ENCODE results near the gene LAMC2. TPM values are rescaled to one million over a fixed set of nuclear protein-coding genes. Genes with fewer than 3 reads are reported as not detected.
"Not testable (repeated sequence)": the region's sequence is repeated elsewhere in the genome, so short reads cannot be mapped to it uniquely, and the experiment has no call there.

The LAMC2 gene
- not detected for polyA plus RNA-seq (2012; ENCODE audit: insufficient read depth, insufficient read length)

DNA sequence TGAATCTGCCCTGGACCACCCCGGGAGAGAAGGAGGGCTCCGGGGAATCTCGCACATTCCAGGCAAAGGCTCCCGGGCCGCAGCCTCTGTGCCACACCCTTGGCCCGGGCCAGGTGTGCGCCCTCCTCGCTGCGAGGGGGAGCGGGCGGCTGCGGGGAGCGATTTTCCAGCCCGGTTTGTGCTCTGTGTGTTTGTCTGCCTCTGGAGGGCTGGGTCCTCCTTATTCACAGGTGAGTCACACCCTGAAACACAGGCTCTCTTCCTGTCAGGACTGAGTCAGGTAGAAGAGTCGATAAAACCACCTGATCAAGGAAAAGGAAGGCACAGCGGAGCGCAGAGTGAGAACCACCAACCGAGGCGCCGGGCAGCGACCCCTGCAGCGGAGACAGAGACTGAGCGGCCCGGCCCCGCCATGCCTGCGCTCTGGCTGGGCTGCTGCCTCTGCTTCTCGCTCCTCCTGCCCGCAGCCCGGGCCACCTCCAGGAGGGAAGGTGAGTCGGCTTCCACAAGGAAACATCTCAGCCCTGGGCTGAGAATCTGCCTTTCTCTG, at the start of gene LAMC2:
Gene LAMC2 (plus strand): TSS at position 324 of the 550 bp plus-strand sequence. CDS start 89 bp downstream, at position 413.
- DNase-seq (ENCODE audit: low read depth, low spot score), result no peak
- H3K4me3 ChIP-seq (ENCODE audit: low read length), result no peak within 1 kb of the TSS

- H3K4me3 ChIP-seq (ENCODE audit: low read length), result no peak overlapping the region
- DNase-seq (ENCODE audit: low read depth, low spot score), result no peak
Observed at GRCh38 chr1:183137782-183138181, 48.3 kb upstream of the LAMC2 start.

DNA sequence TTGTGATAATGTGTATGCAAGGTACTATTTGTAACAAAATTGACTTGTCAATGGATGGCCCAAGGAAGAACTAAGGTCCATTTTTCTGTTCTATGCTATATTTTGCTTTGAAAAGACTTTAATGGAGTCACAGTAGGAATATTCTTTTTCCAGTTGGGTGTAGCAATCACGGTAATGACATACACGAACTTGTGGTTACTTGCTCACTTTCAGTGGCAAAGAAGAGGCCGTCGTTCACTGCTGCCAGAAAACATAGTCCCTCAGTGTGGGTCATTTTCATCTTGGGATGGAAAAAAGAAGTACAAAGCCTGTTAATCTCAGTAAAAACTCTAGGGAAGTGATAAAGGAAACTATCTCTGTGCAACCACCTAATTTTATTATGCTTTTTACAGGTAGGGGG, 47.8 kb upstream of the LAMC2 start:
- no peak overlapping the region for H3K4me3 ChIP-seq (ENCODE audit: low read length)
- no peak for DNase-seq (ENCODE audit: low read depth, low spot score)

GRCh38 chr1:183139281-183139942, 46.7 kb upstream of the LAMC2 start:
- no peak overlapping the region for H3K4me3 ChIP-seq (ENCODE audit: low read length)
- DNase-seq (ENCODE audit: low read depth, low spot score), result no peak

DNA sequence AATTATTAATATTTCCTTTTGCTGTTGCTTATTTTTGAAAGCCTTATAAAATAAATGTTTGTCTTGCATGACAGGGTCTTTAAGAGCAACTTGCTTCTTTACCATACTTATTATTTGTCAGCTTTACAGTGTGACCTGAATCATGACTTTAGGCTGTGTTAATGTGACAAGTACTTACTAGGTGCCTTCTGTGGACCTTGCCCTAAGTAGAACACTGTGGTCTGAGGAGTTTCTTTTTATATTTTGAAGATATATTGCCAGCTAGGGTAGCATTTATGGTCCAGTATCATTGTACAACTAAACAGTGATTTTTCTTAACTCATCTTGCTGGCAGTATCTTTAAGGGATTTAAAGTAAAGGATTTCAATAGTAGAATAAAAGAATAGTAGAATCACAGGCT, 45.4 kb upstream of the LAMC2 start:
- DNase-seq (ENCODE audit: low read depth, low spot score), result no peak

DNA sequence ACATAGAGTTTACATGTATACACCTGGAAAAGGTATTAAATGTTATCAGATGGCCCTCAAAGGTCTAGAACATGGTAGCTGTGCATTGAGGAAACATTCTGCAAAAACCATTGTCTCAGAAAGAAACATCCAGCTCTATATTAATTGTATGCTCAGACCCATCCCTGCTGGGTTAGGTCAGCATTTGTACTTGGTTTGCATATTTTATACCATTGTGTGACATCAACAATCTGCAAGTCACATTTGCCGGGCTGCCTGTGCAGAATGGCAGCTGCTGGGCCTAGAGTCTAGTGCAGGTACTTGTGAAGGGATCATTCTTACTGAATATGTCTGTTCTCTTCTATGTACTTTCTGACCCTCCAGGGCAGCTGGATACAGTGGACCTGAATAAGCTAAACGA, 43.9 kb upstream of the LAMC2 start:
- no peak for DNase-seq (ENCODE audit: low read depth, low spot score)
- no peak overlapping the region for H3K4me3 ChIP-seq (ENCODE audit: low read length)

More for the DNA sequence above, 45.4 kb upstream of the LAMC2 start:
- no peak overlapping the region for H3K4me3 ChIP-seq (ENCODE audit: low read length)

DNA sequence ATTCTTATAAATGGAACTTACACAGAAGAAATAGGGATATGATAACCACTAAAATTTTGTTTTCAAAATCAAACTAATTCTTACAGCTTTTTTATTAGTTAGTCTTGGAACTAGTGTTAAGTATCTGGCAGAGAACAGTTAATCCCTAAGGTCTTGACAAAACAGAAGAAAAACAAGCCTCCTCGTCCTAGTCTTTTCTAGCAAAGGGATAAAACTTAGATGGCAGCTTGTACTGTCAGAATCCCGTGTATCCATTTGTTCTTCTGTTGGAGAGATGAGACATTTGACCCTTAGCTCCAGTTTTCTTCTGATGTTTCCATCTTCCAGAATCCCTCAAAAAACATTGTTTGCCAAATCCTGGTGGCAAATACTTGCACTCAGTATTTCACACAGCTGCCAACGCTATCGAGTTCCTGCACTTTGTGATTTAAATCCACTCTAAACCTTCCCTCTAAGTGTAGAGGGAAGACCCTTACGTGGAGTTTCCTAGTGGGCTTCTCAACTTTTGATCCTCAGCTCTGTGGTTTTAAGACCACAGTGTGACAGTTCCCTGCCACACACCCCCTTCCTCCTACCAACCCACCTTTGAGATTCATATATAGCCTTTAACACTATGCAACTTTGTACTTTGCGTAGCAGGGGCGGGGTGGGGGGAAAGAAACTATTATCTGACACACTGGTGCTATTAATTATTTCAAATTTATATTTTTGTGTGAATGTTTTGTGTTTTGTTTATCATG, 42.3 kb upstream of the LAMC2 start:
- no peak overlapping the region for H3K4me3 ChIP-seq (ENCODE audit: low read length)
- peak; percentile 75 for DNase-seq (ENCODE audit: low read depth, low spot score)

DNA sequence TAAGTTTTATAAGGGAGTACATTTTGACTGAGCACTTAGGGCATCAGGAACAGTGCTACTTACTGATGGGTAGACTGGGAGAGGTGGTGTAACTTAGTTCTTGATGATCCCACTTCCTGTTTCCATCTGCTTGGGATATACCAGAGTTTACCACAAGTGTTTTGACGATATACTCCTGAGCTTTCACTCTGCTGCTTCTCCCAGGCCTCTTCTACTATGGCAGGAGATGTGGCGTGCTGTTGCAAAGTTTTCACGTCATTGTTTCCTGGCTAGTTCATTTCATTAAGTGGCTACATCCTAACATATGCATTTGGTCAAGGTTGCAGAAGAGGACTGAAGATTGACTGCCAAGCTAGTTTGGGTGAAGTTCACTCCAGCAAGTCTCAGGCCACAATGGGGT, 41.3 kb upstream of the LAMC2 start:
- no peak overlapping the region for H3K4me3 ChIP-seq (ENCODE audit: low read length)
- peak; percentile 46 for DNase-seq (ENCODE audit: low read depth, low spot score)

DNA sequence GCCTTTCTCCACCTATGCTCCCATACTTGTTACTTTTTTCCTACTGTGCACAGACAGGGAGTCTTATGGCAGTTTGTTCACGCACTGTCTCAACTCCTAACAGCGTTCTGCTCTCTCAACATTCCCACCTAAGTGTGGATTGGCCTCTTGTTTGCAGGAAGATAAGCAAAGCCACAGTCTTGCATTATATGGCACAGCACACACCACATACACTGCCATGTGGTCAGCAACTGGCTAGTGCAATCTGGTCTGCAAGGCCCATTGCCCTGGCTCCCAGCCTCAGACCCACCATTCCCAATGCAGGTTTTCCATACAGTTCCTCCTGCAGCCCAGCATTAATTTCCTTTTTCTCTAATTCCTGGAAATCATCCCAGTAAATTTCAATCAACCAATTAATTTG, 38.3 kb upstream of the LAMC2 start:
- no peak for DNase-seq (ENCODE audit: low read depth, low spot score)
- H3K4me3 ChIP-seq (ENCODE audit: low read length), result no peak overlapping the region

GRCh38 chr1:183148599-183148998, 37.5 kb upstream of the LAMC2 start:
- H3K4me3 ChIP-seq (ENCODE audit: low read length), result no peak overlapping the region
- DNase-seq (ENCODE audit: low read depth, low spot score), result no peak

DNA sequence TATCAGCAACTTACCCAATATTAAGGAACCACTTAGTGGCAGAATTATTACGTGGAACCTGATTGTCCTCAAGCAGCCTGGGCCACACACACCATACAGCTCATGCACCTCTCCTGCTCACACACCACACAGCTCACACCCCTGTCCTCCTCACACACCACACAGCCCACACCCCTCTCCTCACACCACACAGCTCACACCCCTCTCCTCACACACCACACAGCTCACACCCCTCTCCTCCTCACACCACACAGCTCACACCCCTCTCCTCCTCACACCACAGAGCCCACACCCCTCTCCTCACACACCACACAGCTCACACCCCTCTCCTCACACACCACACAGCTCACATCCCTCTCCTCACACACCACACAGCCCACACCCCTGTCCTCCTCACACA, 36.8 kb upstream of the LAMC2 start:
- DNase-seq (ENCODE audit: low read depth, low spot score), result no peak
- no peak overlapping the region for H3K4me3 ChIP-seq (ENCODE audit: low read length)

DNA sequence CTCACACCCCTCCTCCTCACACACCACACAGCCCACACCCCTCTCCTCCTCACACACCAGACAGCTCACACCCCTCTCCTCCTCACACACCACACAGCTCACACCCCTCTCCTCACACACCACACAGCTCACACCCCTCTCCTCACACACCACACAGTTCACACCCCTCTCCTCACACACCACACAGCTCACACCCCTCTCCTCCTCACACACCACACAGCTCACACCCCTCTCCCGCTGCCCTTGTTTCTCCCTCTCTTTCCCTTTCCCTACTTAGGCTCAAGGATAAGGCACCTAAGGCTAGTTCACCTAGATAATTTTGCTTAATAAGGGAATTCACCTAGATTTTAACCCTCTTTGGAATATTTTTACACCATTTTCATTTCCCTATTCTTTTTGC, 36.0 kb upstream of the LAMC2 start:
- H3K4me3 ChIP-seq (ENCODE audit: low read length); DNase-seq (ENCODE audit: low read depth, low spot score): not testable (repeated sequence)

DNA sequence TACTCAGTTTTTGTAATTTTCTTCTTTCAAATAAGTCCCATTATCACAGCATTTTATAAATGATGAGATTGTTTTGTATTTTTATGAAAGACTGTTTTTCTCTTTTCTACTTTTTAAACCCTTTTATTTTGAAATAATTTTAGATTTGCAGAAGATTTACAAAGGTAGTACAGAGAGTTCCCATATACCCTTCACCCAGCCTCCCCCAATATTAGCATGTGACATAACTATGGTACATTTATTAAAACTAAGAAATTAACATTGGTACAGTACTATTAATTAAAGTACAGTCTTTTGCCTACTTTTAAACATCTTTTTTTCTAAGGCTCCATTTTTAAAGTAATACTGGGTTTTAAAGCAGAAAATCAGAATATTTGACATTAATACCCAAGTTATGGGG, 35.6 kb upstream of the LAMC2 start:
- no peak for DNase-seq (ENCODE audit: low read depth, low spot score)

DNA sequence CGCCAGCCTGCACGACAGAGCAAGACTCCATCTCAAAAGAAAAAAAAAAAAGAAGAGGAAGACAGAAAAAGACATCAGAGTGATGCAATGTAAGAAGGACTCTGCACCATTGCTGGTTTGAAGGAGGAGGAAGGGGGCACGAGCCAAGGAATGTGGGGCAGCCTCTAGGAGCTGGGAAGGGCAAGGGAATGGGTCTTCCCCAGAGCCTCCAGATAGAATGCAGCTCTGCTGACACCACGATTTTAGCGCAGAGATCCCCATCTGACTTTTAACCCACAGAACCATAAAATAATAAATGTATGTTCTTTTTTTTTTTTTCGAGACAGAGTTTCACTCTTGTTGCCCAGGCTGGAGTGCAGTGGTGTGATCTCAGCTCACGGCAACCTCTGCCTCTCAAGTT, 33.9 kb upstream of the LAMC2 start:
- H3K4me3 ChIP-seq (ENCODE audit: low read length), result no peak overlapping the region

More for the DNA sequence above, 35.6 kb upstream of the LAMC2 start:
- H3K4me3 ChIP-seq (ENCODE audit: low read length), result no peak overlapping the region

GRCh38 chr1:183155939-183156338, 30.1 kb upstream of the LAMC2 start:
- DNase-seq (ENCODE audit: low read depth, low spot score), result no peak

More for the DNA sequence above, 33.9 kb upstream of the LAMC2 start:
- no peak for DNase-seq (ENCODE audit: low read depth, low spot score)

DNA sequence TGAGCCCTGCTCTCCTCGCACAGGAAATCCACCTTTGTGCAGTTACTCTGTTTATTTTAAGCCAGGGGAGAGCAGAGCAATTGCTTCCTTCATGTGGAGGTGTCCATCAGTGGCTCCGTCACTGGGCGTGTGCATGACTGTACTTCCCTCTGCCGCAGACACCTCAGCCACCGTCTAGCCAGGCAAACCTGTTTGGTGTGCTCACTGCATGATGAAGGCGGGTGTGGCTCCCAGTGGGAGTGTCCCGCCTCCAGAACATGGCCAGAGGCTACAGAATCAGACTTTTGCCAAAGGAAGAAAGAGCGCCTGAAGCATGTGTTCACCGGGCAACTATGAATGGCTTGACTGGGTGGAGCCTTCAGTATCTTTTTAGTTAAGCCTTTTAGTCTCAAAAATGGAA, 26.1 kb upstream of the LAMC2 start:
- DNase-seq (ENCODE audit: low read depth, low spot score), result no peak
- H3K4me3 ChIP-seq (ENCODE audit: low read length), result no peak overlapping the region

More at GRCh38 chr1:183155939-183156338, 30.1 kb upstream of the LAMC2 start:
- no peak overlapping the region for H3K4me3 ChIP-seq (ENCODE audit: low read length)

GRCh38 chr1:183161391-183161790, 24.7 kb upstream of the LAMC2 start:
- DNase-seq (ENCODE audit: low read depth, low spot score), result no peak

DNA sequence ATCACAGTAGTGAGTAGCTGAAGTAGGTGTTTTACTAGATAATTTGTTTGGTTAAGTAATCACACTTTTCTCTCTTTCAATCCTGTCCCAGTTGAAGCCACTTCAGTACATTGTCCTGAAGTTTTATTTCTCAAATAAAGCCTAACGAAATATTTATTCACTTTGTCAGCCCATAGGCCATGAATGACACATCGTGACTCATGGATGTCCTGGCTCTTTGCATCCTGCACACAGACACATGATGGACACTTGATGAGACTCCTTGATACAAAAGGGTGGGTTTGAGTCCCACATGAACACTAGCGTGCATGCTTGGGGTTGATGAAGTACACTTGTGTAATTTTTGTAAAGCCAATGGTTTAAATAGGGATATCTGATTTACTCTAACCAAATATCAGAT, 22.7 kb upstream of the LAMC2 start:
- no peak for DNase-seq (ENCODE audit: low read depth, low spot score)
- H3K4me3 ChIP-seq (ENCODE audit: low read length), result no peak overlapping the region

More at GRCh38 chr1:183161391-183161790, 24.7 kb upstream of the LAMC2 start:
- H3K4me3 ChIP-seq (ENCODE audit: low read length), result no peak overlapping the region

DNA sequence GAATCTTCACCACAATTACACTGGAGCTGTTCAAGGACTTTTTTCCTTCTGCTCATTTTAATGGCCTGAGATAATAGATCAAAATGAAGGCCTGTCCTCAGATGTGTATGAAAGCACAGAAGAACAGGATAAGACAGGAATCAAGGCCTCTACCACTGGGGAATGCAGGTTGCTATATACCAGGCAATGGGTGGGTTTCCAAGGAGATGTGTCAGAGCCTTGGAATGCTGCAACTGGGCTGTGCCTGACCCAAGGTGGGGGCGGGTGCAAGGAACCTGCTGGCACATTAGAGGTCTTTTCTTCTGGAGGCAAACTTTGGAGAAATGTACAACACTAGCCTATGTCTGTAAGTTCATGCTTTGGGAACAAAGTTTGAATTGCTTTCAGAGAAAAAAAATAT, 21.7 kb upstream of the LAMC2 start:
- DNase-seq (ENCODE audit: low read depth, low spot score), result no peak

DNA sequence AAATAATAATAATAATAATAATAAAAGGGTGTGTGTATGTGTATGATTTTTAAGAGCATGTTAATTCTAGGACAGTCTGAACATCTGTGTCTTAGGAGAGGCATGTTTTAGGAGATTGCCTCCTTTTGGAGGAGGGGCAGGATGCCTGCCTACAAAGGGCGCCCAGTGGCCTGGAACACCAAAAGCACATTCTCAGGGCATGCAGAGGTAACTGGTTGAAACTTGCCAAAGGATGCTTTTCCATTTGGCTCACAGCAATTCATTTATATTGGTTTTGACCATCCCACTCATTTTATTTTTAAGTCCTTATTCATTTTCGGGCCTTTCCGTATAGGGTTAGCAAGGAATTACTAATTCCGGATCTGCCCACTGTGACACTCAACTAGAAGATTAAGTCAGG, 21.1 kb upstream of the LAMC2 start:
- DNase-seq (ENCODE audit: low read depth, low spot score), result no peak
- no peak overlapping the region for H3K4me3 ChIP-seq (ENCODE audit: low read length)

More for the DNA sequence above, 21.7 kb upstream of the LAMC2 start:
- H3K4me3 ChIP-seq (ENCODE audit: low read length), result no peak overlapping the region
